Measurements from ENCODE around the gene PNPLA7. TPM values are rescaled to one million over a fixed set of nuclear protein-coding genes. Genes with fewer than 3 reads are reported as not detected.

PNPLA7 gene
- total RNA-seq, 1 experiment from 2014 or later, result 0.90 TPM

DNA sequence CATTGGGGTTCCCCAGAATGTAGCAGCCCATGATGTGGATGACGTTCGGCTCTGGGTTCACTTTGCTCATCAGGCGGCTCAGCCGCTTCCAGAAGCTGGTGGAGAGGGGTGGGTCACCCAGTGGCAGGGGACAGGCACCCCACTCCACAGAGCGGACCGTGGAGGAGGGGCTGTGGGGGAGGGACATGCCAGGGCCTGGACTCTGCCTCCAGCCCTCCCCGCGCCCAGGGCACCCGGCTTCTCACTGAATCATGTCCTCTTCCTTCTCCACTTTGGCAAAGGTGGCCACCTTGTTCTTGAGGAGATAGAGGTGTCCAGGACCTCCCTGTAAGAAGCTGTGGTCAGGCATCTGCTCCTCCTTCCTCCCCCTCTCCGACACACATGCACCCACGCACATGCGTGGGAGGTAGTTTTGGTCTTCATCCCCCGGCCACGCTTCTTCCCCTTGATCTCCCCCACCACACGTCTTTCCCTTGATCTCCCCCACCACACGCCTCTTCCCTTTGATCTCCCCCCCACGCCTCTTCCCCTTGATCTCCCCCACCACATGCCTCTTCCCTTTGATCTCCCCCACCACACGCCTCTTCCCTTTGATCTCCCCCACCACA, 100.2 kb downstream of the PNPLA7 start:
- peaks cover 13% of the 10 kb centered on the region for H3K4me1 ChIP-seq (ENCODE audit: insufficient read depth, low read length, poor library complexity, severe bottlenecking)
- ChIA-PET POLR2A (ENCODE audit: low non-redundant PET) (no interaction called here), CTCF (no interaction called here)
- intact Hi-C loops (cut with micrococcal nuclease; ENCODE audit: unreplicated experiment), result no loop called here
- no TSS peak for BruUV-seq (replicated peaks)
- TF ChIP-seq, protein P1, sequence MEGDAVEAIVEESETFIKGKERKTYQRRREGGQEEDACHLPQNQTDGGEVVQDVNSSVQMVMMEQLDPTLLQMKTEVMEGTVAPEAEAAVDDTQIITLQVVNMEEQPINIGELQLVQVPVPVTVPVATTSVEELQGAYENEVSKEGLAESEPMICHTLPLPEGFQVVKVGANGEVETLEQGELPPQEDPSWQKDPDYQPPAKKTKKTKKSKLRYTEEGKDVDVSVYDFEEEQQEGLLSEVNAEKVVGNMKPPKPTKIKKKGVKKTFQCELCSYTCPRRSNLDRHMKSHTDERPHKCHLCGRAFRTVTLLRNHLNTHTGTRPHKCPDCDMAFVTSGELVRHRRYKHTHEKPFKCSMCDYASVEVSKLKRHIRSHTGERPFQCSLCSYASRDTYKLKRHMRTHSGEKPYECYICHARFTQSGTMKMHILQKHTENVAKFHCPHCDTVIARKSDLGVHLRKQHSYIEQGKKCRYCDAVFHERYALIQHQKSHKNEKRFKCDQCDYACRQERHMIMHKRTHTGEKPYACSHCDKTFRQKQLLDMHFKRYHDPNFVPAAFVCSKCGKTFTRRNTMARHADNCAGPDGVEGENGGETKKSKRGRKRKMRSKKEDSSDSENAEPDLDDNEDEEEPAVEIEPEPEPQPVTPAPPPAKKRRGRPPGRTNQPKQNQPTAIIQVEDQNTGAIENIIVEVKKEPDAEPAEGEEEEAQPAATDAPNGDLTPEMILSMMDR (conservative IDR thresholded peaks at IDR 0.05; ENCODE audit: low read depth, low read length), result no peak
- TF ChIP-seq EZH2 (IDR thresholded peaks at IDR 0.05; ENCODE audit: borderline replicate concordance, low read depth, low read length, poor library complexity, severe bottlenecking), result no peak
- no peak overlapping the region for H3K27ac ChIP-seq (ENCODE audit: low read depth, low read length, poor library complexity, severe bottlenecking)
- no peaks in the 10 kb centered on the region for H3K27me3 ChIP-seq (replicated peaks; ENCODE audit: insufficient read depth, low read depth, low read length, poor library complexity)
- DNase-seq (ENCODE audit: low spot score), result no peak
- H3K36me3 ChIP-seq (ENCODE audit: insufficient read depth, low read length, poor library complexity, severe bottlenecking), result peaks cover 16% of the 10 kb centered on the region
- no peaks in the 10 kb centered on the region for H3K9me3 ChIP-seq (ENCODE audit: low read depth, low read length, poor library complexity, severe bottlenecking)
- H3K4me3 ChIP-seq (ENCODE audit: low read depth, low read length, poor library complexity, severe bottlenecking), result no peak overlapping the region

DNA sequence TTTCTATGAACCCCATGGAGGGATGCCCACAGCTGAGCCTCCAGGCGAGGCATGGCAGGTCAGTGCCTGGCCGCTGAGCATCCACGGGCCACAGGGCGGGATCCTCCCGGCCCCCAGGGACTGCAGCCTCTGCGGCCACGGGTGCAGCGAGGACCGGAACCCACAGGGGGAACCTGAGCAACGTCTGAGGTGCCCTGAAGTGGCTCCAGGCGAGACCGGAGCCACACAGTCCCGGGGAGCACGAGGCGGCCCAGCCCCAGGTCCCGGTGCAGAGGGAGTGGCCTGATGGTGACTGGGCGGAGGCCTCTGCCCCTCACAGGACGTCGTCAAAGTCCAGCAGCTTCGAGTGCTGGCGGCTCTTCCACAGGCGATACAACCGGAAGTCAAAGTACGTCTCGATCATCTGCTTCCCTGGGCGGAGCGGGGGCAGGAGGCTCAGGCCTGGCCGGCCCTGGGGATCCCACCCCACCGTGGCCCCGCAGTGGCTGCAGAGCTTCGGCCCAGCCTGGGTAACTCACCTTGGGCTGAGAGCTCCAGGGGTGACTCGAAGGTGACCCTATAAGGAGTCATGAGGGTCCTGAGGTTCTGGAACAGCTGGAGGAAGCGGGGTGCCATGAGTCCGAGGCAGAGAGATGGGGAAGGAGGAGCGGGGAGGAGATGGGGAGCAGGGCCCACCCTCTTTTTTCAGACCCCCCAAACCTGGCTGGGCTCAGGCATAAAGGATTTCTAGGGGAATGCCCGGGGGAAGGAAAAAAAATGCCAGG, 100.9 kb downstream of the PNPLA7 start:
- H3K9me3 ChIP-seq (ENCODE audit: low read depth, low read length, poor library complexity, severe bottlenecking), result no peaks in the 10 kb centered on the region
- TF ChIP-seq EZH2 (IDR thresholded peaks at IDR 0.05; ENCODE audit: borderline replicate concordance, low read depth, low read length, poor library complexity, severe bottlenecking), result no peak
- TF ChIP-seq, protein P1 (conservative IDR thresholded peaks at IDR 0.05; ENCODE audit: low read depth, low read length), result no peak
- no peak for DNase-seq (ENCODE audit: low spot score)
- BruUV-seq (replicated peaks), result no TSS peak
- intact Hi-C loops (cut with micrococcal nuclease; ENCODE audit: unreplicated experiment), result no loop called here
- H3K4me3 ChIP-seq (ENCODE audit: low read depth, low read length, poor library complexity, severe bottlenecking), result no peak overlapping the region
- POLR2A ChIA-PET (ENCODE audit: low non-redundant PET), result no interaction called here
- H3K4me1 ChIP-seq (ENCODE audit: insufficient read depth, low read length, poor library complexity, severe bottlenecking), result peaks cover 11% of the 10 kb centered on the region
- H3K27ac ChIP-seq (ENCODE audit: low read depth, low read length, poor library complexity, severe bottlenecking), result no peak overlapping the region
- CTCF ChIA-PET, result no interaction called here
- peaks cover 16% of the 10 kb centered on the region for H3K36me3 ChIP-seq (ENCODE audit: insufficient read depth, low read length, poor library complexity, severe bottlenecking)
- H3K27me3 ChIP-seq (replicated peaks; ENCODE audit: insufficient read depth, low read depth, low read length, poor library complexity), result no peaks in the 10 kb centered on the region

DNA sequence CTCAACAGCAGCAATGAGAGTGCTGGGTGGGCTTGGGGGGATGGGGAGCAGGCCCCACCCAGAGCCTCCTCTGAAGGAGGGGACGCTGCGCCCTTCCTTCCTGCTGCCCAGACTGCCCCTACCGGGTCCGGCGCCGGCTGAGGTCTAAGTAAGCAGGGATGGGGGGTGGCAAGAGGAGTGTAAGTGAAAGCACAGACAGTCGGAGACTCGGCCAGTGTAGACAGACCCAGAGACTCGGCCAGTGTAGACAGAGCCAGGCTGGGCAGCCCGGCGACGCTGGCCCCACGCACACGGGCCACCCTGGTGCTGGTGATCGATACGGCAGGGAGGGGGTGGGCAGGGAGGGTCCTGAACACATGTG, 101.6 kb downstream of the PNPLA7 start:
- no TSS peak for BruUV-seq (replicated peaks)

More for the DNA sequence above, 101.6 kb downstream of the PNPLA7 start:
- H3K4me1 ChIP-seq (ENCODE audit: insufficient read depth, low read length, poor library complexity, severe bottlenecking), result peaks cover 7% of the 10 kb centered on the region
- TF ChIP-seq EZH2 (IDR thresholded peaks at IDR 0.05; ENCODE audit: borderline replicate concordance, low read depth, low read length, poor library complexity, severe bottlenecking), result no peak
- TF ChIP-seq, protein P1 (conservative IDR thresholded peaks at IDR 0.05; ENCODE audit: low read depth, low read length), result no peak
- no peak overlapping the region for H3K4me3 ChIP-seq (ENCODE audit: low read depth, low read length, poor library complexity, severe bottlenecking)
- H3K27ac ChIP-seq (ENCODE audit: low read depth, low read length, poor library complexity, severe bottlenecking), result no peak overlapping the region
- intact Hi-C loops (cut with micrococcal nuclease; ENCODE audit: unreplicated experiment), result no loop called here
- DNase-seq (ENCODE audit: low spot score), result no peak
- H3K9me3 ChIP-seq (ENCODE audit: low read depth, low read length, poor library complexity, severe bottlenecking), result no peaks in the 10 kb centered on the region
- ChIA-PET CTCF (no interaction called here), POLR2A (ENCODE audit: low non-redundant PET) (no interaction called here)
- peaks cover 16% of the 10 kb centered on the region for H3K36me3 ChIP-seq (ENCODE audit: insufficient read depth, low read length, poor library complexity, severe bottlenecking)
- H3K27me3 ChIP-seq (replicated peaks; ENCODE audit: insufficient read depth, low read depth, low read length, poor library complexity), result no peaks in the 10 kb centered on the region
